GM21528 (cell line): ENCODE results near the gene HIPK2.
"Not testable (repeated sequence)": the region's sequence is repeated elsewhere in the genome, so short reads cannot be mapped to it uniquely, and the experiment has no call there.

Experiments used
- ATAC-seq: cut with Tn5 transposase; IDR thresholded peaks from one replicate; pipeline ENCODE4 v1.9.1; 2021; ENCODE audit warnings: mild to moderate bottlenecking, moderate library complexity; ENCODE audit not compliant: unreplicated experiment, low FRiP score

Gene HIPK2

DNA sequence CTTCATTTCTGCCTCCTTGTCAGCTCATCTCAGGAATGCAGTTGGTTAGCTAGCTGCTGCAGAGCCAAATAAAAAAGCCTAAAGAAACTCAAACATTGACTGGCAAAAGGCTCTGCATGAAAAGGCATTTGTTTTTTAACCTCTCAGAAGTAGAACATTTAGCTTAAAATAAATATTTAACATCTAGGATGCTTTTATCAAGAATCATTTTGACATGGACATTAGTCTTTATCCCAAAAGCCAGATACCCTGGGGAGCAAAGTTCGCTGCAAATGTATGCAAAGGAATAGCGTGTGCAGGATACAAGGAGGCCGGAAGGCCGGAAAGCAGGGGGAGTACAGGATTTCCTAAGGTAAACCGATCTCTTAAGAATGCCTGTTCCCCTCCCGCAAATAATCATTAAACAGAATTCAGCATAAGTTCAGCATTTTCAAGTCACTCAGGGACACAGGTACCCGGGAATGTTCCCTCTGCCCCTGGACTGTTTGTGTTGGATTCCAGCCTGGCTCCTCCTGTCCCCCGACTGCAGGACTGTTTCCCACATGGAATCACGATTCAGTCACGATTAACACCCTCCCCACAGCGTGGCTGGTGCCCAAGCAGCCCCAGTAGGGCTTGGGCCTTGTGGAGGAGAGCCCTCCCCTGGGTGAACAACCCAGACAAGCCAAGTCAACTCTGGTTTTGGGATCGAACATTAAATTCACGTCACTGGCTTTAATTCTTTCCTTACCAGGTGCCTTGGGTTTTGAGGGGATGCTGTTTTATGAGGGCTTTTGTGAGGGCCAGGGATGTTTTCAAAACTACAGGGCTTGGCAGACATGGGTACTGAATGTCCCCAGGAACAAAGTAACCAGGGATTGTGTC, 97.8 kb downstream of the HIPK2 start:
- no peak for ATAC-seq

DNA sequence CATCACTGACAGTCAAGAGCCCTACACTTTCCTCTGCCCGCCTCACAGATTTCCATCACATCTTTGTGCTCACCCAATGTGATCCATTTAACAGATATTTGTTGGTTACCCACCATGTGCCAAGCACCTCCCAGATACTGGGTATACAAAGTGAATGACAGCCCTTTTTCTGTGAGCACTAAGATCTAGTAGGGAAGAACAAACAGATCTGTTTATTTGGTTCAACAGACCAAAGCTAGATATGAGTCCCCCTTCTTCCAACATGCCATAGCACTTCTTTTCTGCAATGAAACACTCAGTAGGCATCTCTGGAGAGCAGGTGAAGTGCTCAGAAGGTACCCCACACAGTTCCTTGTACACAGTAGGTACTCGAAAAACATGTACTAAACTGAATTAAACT, 101.4 kb downstream of the HIPK2 start:
- no peak for ATAC-seq

DNA sequence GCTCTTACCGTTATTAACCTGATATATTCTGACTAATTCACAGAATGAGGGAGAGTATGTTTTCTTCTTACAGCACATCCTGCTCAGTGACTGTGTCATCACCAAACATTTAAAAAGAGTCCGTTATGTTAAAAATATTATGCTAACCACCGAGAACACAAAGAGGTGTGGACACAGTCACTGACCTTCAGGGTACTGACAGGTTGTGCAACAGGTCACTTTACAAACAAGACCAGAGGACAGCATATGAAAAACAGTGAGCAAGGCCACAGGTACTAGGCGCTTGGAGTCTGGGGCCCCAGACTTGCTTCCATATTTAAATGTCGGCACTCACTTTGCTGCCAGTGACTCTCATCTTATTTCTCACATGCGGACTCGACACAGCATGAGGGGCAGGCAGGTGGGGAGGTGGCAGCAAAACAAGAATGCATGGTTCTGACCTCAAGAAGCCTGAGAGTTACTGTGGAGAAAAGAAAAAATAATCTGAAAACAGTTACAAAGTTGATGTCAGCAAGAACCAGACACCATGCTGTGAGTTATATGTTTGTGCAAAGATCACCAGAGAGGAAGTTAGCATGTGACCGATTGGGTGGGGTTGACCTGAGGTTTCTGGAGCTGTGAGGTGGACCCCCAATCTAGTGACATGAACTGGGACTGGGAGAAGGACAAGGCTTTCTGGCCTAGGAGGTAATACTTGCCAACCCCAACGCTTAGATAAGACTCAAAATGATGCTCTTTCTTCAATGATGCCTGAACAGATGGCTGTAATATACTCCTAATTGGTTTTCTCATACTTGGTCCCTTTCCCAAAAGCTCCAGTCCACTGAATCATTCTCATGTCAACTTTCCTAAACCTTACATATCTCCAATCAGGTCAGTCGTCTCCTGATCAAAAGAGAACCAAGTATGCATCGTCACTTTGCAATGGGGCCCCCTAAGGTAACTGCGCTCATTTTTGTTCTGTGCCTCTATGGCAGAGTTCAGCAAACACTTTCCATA, 102.4 kb downstream of the HIPK2 start:
- no peak for ATAC-seq

DNA sequence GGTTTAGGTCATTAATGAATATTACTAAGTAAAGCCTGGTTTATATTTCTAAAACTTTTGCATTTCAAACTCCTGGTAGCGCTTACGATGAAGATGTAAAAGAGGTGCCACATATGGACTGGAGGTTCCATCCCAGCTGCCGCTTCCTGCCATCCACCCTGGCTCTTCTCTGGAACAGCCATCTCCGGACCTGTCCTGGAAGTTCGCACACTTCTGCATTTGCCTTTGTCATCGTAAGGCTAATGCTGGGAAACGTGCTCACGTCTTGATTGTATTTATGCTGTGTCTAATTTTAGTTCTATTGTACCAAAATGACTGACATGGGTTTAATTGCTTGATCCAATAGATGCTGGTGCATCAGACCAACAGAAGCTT, 103.1 kb downstream of the HIPK2 start:
- no peak for ATAC-seq

DNA sequence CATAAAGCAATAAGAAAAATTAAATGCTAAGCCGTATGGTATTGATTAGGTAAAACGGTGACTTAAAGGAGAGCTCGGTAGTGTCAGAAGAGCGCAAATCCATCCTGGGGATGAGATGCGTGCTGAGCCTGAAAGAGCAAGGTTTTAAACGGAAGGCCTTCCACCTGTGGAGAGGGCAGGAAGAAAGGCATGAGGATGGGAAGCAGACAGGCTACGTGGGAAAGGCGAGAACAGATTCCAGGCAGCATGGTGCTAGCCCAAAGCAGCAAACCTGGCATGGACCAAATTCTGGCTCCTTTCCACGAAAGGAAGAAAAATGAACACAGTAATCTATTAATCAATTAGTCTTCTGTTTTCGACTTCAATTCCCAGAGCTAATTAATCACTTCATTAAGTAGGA, 103.5 kb downstream of the HIPK2 start:
- ATAC-seq = no peak

DNA sequence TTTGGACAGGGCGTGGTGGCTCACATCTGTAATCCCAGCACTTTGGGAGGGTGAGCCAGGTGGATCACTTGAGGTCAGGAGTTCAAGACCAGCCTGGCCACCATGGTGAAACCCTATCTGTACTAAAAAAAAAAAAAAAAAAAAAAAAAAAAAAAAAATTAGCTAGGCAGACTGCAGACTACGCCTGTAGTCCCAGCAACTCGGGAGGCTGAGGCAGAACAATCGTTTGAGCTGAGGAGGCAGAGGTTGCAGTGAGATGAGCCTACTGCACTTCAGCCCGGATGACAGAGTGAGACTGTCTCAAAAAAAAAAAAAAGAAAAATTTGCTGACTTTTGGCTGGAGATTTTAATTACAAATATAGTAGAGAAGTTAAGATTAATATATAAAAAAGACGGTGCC, 104.0 kb downstream of the HIPK2 start:
- ATAC-seq = no peak

DNA sequence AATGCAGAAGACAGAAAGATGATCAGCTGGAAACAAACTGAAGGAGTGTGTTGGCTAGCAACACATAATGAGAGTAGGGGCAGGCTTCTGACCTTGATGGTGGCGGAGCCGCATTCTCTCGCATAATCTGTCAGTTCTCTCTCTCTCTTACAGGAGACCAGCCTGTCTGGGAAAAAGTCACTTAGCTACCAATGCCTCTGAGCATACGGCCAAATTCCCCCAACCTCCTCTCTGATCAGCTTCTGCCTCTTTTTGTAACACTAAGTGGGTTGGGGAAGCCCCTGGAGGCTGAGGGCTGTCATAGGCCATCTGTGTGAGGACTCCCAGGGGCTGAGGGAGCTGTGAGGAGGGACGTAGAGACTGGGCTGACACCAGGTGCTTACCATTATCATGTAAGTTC, 104.6 kb downstream of the HIPK2 start:
- peak; percentile 85 for ATAC-seq

DNA sequence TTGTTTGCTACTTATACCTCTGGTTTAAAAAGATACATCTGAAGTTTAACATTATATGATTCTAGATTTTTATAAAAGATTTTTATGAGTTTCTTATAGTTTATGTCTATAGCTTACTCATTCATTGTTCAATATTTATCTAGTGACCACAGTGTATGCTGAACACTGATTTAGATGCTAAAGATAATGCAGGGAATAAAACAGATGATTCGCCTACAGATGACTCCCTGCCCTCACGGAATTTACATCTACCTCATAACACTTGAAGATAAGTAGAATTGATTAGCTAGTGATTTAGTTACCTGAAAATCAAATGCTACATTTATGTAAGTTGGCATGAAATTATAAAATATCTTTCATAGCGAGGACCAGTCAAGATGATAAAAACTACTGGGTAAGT, 105.8 kb downstream of the HIPK2 start:
- ATAC-seq = no peak

DNA sequence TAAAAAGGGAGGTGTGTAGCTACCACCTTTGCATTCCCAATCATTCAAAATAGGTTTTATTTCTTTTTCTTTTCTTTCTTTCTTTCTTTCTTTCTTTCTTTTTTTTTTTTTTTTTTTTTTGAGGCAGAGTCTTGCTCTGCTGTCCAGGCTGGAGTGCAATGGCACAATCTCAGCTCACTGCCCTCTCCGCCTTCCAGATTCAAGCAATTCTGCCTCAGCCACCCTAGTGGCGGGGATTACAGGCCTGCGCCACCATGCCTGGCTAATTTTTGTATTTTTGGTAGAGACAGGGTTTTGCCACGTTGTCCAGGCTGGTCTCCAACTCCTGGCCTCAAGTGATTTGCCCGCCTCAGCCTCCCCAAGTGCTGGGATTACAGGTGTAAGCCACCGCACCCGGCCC, 107.1 kb downstream of the HIPK2 start:
- not testable (repeated sequence) for ATAC-seq

DNA sequence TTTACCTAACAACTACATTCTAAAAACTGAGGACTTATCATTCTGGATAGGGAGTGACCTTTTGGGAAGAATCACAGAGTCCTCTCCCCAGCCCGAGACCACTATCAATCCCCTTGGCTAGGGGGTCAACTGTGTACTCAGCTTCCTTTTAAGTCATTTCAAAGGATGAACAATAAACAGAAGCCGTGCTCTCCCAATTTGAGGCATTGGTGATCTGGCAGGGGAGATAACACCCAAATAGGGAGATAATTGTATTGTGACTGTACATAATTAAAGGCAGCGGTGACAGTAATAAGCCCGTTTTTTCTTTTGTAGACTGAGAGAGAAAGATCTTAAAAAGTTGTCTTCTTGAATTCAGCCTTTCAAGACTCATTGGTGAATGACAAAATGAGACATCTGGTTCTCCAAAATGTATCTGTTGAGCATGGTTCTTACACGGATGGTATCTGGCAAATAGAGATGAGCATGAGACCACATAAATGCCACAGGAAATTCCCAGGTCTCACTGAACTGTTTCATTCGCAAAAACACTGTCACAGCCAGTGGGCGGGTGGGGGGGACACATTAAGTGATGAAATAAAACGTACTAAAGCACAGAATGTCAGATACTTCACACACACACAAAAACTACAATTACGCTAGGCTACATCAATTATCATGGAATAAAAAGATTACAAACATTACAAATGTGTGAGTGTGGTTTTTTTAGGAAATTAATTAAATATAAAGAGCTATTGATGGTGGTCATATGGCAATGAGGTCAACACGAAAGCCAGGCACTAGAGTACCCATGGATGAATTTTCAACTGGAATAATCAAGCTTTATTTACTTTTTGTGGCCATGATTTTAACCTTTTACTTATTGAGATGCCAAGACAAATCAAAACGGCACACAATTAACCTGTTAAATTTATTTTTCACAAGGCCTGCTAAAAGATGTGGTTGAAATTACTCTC, 108.4 kb downstream of the HIPK2 start:
- ATAC-seq = no peak

DNA sequence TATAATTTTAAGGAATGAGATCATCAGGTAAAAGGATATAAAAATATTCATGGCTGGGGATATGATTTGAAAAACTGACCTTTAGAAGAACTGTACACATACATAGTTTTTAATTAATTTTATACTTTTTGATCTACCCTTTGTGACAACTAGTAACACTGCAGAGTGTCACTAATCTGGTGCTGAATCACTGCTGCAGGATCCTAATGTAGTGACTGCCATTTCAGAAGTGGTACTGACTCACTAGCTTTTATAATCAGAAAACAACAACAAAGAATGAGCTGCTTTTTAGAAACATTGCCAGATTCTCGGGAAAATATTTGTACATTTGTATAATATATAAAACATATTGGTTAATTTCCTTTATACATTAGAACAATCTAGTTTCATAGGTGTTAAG, 110.4 kb downstream of the HIPK2 start:
- ATAC-seq = no peak

DNA sequence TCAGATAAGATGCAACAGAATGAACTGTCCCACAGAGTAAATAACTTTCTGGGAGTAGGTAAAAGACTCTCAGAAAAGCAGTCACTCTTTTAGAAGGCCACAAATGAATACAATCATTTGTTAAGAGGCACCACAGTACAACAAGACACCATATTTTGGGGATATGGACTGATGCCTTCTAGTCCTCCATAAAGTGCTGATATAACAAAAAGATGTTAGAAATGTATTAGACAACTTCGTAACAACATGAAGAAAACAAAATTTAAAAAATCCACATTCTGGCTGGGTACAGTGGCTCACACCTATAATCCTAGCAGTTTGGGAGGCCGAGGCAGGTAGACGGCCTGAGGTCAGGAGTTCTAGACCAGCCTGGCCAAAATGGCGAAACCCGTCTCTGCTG, 111.3 kb downstream of the HIPK2 start:
- no peak for ATAC-seq

DNA sequence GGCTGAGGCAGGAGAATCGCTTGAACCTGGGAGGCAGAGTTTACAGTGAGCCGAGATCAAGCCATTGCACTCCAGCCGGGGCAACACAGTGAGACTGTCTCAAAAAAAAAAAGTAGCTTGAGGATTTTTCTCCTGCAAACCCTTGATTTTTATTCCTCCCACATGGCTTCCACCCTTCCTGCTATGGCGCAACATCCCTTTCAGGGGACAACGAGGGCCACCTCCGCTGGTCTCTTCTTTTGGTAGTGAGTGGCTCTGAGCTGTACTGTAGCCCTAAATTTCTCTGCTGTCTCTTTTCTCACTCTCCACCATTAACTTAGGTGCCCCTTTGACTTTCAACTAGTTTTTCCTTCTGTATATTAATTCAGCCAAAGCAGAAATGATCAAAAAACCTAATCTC, 113.4 kb downstream of the HIPK2 start:
- no peak for ATAC-seq

DNA sequence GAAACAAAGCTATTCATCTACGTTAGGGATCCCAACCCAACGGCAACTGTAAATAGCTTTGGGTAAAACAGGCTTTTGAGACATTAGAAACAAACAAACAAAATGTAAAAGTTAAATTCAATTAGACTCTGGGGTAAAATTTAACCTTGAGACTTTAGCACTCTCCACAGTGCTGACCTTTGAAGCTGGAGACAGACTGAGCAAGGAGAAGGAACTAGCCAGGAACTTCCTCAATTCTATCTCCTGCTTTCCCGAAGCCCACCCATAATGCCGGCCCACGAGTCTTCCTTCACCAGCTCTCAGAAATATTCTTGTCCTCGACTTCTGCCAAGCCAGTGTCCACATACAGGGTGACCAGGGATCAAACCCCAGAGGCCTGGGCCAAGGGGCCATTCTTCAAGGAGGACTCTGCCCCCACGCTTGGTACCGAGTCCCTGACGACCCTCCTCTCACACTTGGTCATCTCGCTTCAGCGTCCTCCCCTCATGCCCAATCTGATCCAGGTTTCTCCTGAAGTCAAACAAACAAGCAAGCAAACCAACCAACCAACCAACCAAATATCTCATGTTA, 114.1 kb downstream of the HIPK2 start:
- ATAC-seq = no peak

DNA sequence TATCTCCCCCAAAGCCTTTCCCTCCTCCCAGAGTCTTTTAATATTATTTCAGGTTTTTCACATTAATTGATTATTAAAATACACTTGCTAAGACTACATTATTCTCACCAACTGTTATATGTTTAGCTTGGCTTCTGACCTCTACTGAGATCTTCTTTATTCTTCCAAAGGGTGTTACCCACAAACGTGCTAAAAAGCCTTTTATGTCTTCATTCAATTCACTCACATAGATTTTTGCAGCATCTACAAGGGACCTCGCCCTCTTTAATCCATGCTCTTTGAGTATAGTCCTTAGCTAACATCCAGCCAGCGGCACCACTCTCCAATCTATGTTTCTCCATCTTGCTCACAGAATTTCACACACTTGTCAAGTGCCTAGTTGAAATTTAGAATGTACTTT, 115.9 kb downstream of the HIPK2 start:
- ATAC-seq = no peak

DNA sequence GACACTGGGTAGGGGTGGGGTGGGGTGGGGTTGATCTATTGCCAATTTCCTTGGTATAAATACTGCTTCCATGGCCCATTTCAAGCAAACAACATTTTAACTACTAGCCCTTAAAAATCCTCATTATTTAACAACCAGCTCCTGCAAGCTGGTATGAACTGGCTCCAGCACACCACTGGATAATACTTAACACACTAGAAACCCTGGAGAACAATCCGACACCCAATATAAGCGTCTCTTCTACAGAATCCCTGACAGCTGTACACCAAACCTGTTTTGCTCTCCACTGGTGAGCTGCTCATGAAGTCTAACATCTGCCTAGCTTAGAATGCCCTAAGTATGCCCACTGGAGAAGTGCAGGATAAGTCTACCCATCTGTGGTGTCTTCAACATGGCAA, 116.8 kb downstream of the HIPK2 start:
- ATAC-seq = no peak

DNA sequence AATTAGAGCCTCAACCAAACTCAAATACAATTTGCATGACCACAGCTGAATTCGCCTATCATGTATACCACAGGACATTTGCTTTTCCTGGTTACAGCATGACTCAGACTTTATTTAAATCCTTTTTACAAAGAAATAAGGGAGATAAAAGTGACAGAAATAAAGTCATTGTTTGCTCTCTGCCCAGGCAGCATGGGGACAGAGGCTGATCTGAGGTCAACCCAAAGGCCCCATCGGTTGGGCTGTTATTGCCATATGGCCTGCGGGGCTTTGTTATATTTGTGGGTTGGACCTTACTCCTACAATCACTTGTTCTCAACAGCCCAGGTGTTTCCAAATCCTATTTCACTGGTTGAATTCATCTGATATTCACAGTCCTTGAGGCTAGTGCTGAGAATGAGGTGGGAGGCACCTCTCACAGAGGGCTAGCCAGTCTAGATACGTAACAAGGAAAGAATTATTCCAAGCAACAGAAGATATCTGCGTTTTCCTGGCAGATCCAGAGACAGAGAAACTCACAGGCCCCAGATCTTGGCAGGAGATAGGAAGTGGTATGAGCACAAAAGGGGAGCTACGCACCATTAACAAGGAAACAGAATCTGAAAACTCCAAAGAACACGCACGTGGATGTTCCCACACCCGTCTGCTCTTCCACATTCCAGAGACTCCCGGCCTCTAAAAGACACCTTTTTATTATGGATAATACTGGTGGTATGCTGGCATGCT, 117.3 kb downstream of the HIPK2 start:
- ATAC-seq = no peak

DNA sequence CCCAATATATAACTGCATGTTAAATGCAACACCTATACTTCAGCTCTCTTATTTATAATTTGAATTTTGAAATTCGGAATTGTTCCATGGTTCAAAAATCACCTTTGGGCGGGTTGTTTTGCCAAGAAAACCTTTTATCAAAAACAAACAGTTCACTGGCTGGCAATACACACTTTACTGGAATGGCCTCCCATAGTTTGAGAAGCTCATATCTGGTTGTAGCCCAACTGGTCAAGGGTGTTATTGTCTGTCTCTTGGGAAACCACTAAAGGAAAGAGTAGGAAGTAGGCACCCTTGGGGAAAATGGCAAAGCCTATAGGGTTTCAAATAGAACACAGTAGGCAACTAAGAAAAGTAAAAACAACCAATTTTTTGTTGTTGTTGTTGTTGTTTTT, 117.9 kb downstream of the HIPK2 start:
- no peak for ATAC-seq

DNA sequence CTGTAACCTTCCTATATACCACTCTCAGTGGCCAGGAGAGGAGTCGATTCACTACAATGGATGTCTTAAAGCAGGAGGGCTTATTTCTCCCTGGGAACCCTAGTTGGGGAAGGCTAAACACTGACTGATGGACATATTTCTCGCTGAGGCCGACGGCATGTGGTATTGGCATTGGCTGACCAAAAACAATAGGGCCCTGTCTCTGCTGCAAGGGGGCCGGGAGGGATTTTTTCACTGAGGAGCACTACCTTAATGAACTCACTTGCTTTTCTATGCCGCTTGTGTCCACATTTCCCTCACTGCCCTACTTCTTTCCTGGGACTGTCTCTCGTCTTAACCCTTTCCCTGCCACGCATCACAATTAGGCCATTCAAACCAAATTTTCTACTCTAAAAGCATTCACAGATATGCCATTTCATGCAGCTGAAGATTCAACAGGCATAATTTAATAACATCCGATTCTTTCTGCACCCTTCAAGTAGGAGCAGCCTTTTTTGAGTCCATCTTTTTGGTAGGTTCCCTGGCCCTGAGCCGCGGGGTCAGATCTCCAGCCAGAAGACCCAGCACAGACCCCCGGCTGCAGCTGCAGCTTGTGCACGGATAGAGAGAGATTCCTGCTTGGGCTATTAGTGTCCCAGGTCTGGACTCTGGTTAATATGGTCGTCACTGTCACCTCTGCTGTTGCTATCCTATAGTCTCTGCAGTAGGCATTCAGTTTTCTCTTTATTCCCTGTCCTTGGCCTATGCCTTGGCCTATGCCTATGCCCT, 118.7 kb downstream of the HIPK2 start:
- no peak for ATAC-seq
